Panc1 (cell line): ENCODE results near the gene CFAP299. TPM values are rescaled to one million over a fixed set of nuclear protein-coding genes. Genes with fewer than 3 reads are reported as not detected.

Experiments used
- ATAC-seq: fragments of 200-7000 bp; cut with Tn5 transposase; 2 replicates; pipeline ENCODE4 v1.9.1; 2020; ENCODE audit warnings: mild to moderate bottlenecking, moderate library complexity
- BruUV-seq: library from RNA; stranded (reverse); fragments of 400-500 nt; replicated peaks from 2 replicates; lab custom pipeline; 2021; lab: Mats Ljungman, UMichigan
- CTCF ChIA-PET: fragments of 300-600 bp; sonication (Branson Sonifier 250); formaldehyde crosslinking; loops from one replicate; lab custom pipeline; 2022; ENCODE audit warnings: antibody characterized with exemption; lab: Charles Lee
- POLR2A ChIA-PET: fragments of 300-600 bp; sonication (Branson Sonifier 250); formaldehyde crosslinking; loops from one replicate; lab custom pipeline; 2022; ENCODE audit warnings: antibody characterized with exemption; lab: Charles Lee
- DNase-seq: peaks from one replicate; pipeline ENCODE4 v3.0.0-alpha.2; 2010; ENCODE audit warnings: low read depth, low spot score
- H3K27ac ChIP-seq: 2 replicates; pipeline ENCODE4 v1.5.1; 2011; ENCODE audit warnings: mild to moderate bottlenecking, low read length, inconsistent platforms
- H3K27me3 ChIP-seq: fragments of 200-500 bp; sonication (Bioruptor generic); 2 replicates; pipeline ENCODE4 v1.6.0; 2014; ENCODE audit warnings: low read length, inconsistent platforms; ENCODE audit not compliant: control insufficient read depth, insufficient read depth
- H3K36me3 ChIP-seq: fragments of 200-500 bp; sonication (Bioruptor generic); 2 replicates; pipeline ENCODE4 v1.5.1; 2014; ENCODE audit warnings: inconsistent platforms, mild to moderate bottlenecking, low read length, moderate library complexity; ENCODE audit not compliant: control insufficient read depth, insufficient read depth
- H3K4me1 ChIP-seq: 2 replicates; pipeline ENCODE4 v1.5.1; 2011; ENCODE audit warnings: inconsistent platforms, mild to moderate bottlenecking, low read length, moderate library complexity; ENCODE audit not compliant: control insufficient read depth, insufficient read depth
- H3K4me3 ChIP-seq, 2 experiments: 2 replicates each; pipeline ENCODE4 v1.5.1; 2011 to 2012; ENCODE audit warnings: low read depth in 2 of 2, low read length in 2 of 2, mild to moderate bottlenecking in 2 of 2, inconsistent platforms in 1 of 2, moderate library complexity in 1 of 2
- H3K9me3 ChIP-seq: fragments of 200-500 bp; sonication (Bioruptor generic); 2 replicates; pipeline ENCODE4 v1.5.1; 2014; ENCODE audit warnings: low read depth, mild to moderate bottlenecking, inconsistent platforms, low read length, moderate library complexity; ENCODE audit not compliant: control insufficient read depth, insufficient read depth
- CTCF ChIP-seq: fragments of 450-650 bp; IDR thresholded peaks from 2 replicates; pipeline ENCODE4 v1.5.1; 2017; ENCODE audit warnings: mild to moderate bottlenecking
- POLR2AphosphoS5 ChIP-seq: IDR thresholded peaks from 2 replicates; pipeline ENCODE4 v1.6.1; 2012; ENCODE audit warnings: mild to moderate bottlenecking, low read depth, low read length, moderate library complexity
- REST ChIP-seq, 2 experiments: IDR thresholded peaks; 2 replicates each; pipeline ENCODE4 v1.6.1; 2011 to 2012; ENCODE audit warnings: low read depth in 2 of 2, control low read depth in 1 of 2, low read length in 1 of 2, mild to moderate bottlenecking in 1 of 2, moderate library complexity in 1 of 2; ENCODE audit not compliant: insufficient read depth in 1 of 2
- SIN3A ChIP-seq: IDR thresholded peaks from 2 replicates; pipeline ENCODE4 v1.6.1; 2012; ENCODE audit warnings: low read depth, mild to moderate bottlenecking, low read length, moderate library complexity, borderline replicate concordance; ENCODE audit not compliant: insufficient read depth
- TCF7L2 ChIP-seq: IDR thresholded peaks from 2 replicates; pipeline ENCODE4 v1.6.1; 2011; ENCODE audit warnings: mild to moderate bottlenecking, low read depth, low read length, inconsistent platforms
- in situ Hi-C: cut with HindIII; loops from 2 replicates; pipeline ENCODE4 v1.10.0; 2016; ENCODE audit warnings: low sequenced_read_pairs, low pct_unique_long_range_greater_than_20kb
- intact Hi-C: fragments of 100-400 bp; cut with micrococcal nuclease; formaldehyde crosslinking; loops from one replicate; pipeline ENCODE4 v1.10.0; 2022; ENCODE audit not compliant: unreplicated experiment
- total RNA-seq: library from RNA; stranded (reverse); gene quantifications from one replicate; pipeline ENCODE4 v1.2.1, GENCODE V29; 2021; ENCODE audit not compliant: unreplicated experiment

CFAP299 gene
- total RNA-seq, 1 experiment from 2014 or later = not detected

GRCh38 chr4:80873571-80873970 lies 538.0 kb downstream of the CFAP299 start:
- H3K27me3 ChIP-seq = no peaks in the 10 kb centered on the region
- ATAC-seq (no peak), DNase-seq (no peak)
- H3K9me3 ChIP-seq = no peaks in the 10 kb centered on the region
- H3K36me3 ChIP-seq = no peaks in the 10 kb centered on the region
- no peak for TF ChIP-seq SIN3A
- no peak for TF ChIP-seq CTCF
- TF ChIP-seq REST (IDR thresholded peaks at IDR 0.05; ENCODE audit: insufficient read depth in 1 of 2, low read depth in 2 of 2, low read length in 1 of 2) = no peak
- TF ChIP-seq POLR2AphosphoS5 = no peak
- no peak for TF ChIP-seq TCF7L2
- H3K27ac ChIP-seq = no peak overlapping the region
- no peak overlapping the region for H3K4me3 ChIP-seq
- intact Hi-C loops (no loop called here), in situ Hi-C loops (no loop called here)
- BruUV-seq = no TSS peak
- no peaks in the 10 kb centered on the region for H3K4me1 ChIP-seq
- CTCF ChIA-PET = no interaction called here
- POLR2A ChIA-PET = no interaction called here

GRCh38 chr4:80874979-80875378 lies 539.4 kb downstream of the CFAP299 start:
- no peak for ATAC-seq
- Histone ChIP-seq H3K27me3 (no peaks in the 10 kb centered on the region), H3K4me1 (no peaks in the 10 kb centered on the region), H3K9me3 (no peaks in the 10 kb centered on the region), H3K36me3 (no peaks in the 10 kb centered on the region), H3K4me3 (no peak overlapping the region), H3K27ac (no peak overlapping the region)
- DNase-seq = no peak
- POLR2A ChIA-PET = no interaction called here
- no TSS peak for BruUV-seq
- CTCF ChIA-PET = no interaction called here
- in situ Hi-C loops (no loop called here), intact Hi-C loops (no loop called here)
- no peak for TF ChIP-seq SIN3A

GRCh38 chr4:80875642-80876041 lies 540.1 kb downstream of the CFAP299 start:
- Histone ChIP-seq H3K9me3 (no peaks in the 10 kb centered on the region), H3K36me3 (no peaks in the 10 kb centered on the region), H3K4me3 (no peak overlapping the region), H3K27ac (no peak overlapping the region), H3K4me1 (no peaks in the 10 kb centered on the region), H3K27me3 (no peaks in the 10 kb centered on the region)
- intact Hi-C loops = no loop called here
- ATAC-seq (no peak), DNase-seq (no peak)
- no peak for TF ChIP-seq POLR2AphosphoS5
- no peak for TF ChIP-seq SIN3A
- no peak for TF ChIP-seq CTCF
- TF ChIP-seq TCF7L2 = no peak
- no peak for TF ChIP-seq REST (IDR thresholded peaks at IDR 0.05; ENCODE audit: insufficient read depth in 1 of 2, low read depth in 2 of 2, low read length in 1 of 2)
- no TSS peak for BruUV-seq
- CTCF ChIA-PET = no interaction called here
- in situ Hi-C loops = no loop called here
- POLR2A ChIA-PET = no interaction called here
